Natural killer cell treated with Interleukin-12 subunit alpha and Interleukin-12 subunit beta and Interleukin-15 and Interleukin-18, amount 100 ng/mL, for 72 hours (primary cell): ENCODE measurements around the gene LCE2A. TPM values are rescaled to one million over a fixed set of nuclear protein-coding genes. Genes with fewer than 3 reads are reported as not detected.
"Not testable (repeated sequence)": the region's sequence is repeated elsewhere in the genome, so short reads cannot be mapped to it uniquely, and the experiment has no call there.

Source experiments
- ATAC-seq, 2 donors: fragments of 150-1000 bp; cut with Tn5 transposase in 1 of 2; sonication (Bioruptor Pico), chemical (Tn5 transposase) in 1 of 2; 2 replicates each; pipeline ENCODE4 v1.10.0; 2021
- DNase-seq: peaks from one replicate; pipeline ENCODE4 v3.0.0; 2022; ENCODE audit warnings: low spot score
- H3K27ac Mint-ChIP-seq, 2 donors: 1 replicate in 1 of 2; 2 replicates in 1 of 2; pipeline ENCODE4 v1.8.0; 2022; ENCODE audit warnings: mixed read lengths in 2 of 2, mild to moderate bottlenecking in 1 of 2, moderate library complexity in 1 of 2
- H3K27me3 Mint-ChIP-seq, 2 donors: 1 replicate in 1 of 2; 2 replicates in 1 of 2; pipeline ENCODE4 v1.8.0; 2022; ENCODE audit warnings: mixed read lengths in 2 of 2
- H3K36me3 Mint-ChIP-seq: one replicate; pipeline ENCODE4 v1.8.0; 2022; ENCODE audit warnings: mixed read lengths
- H3K4me1 Mint-ChIP-seq, 2 donors: 1 replicate in 1 of 2; 2 replicates in 1 of 2; pipeline ENCODE4 v1.8.0; 2022; ENCODE audit warnings: low read depth in 2 of 2, mixed read lengths in 2 of 2, mild to moderate bottlenecking in 1 of 2
- H3K4me3 Mint-ChIP-seq: one replicate; pipeline ENCODE4 v1.8.0; 2022; ENCODE audit warnings: mixed read lengths
- H3K9me3 Mint-ChIP-seq: 2 replicates; pipeline ENCODE4 v1.8.0; 2022; ENCODE audit warnings: mixed read lengths
- total RNA-seq, 2 donors: library from RNA; stranded (reverse); gene quantifications; one replicate each; pipeline ENCODE4 v1.2.3, GENCODE V29; 2022

LCE2A gene
- not detected for total RNA-seq

- H3K27me3 Mint-ChIP-seq: peaks cover 18 to 33% of the 10 kb centered on the region in 2 donors
- no peaks in the 10 kb centered on the region for H3K9me3 Mint-ChIP-seq
- no peak within 1 kb of the TSS for H3K27ac Mint-ChIP-seq
- H3K4me3 Mint-ChIP-seq: no peak within 1 kb of the TSS
- no peaks in the 10 kb centered on the region for H3K4me1 Mint-ChIP-seq
- ATAC-seq (no peak), DNase-seq (no peak)
- no peaks in the 10 kb centered on the region for H3K36me3 Mint-ChIP-seq
Observed at GRCh38 chr1:152697701-152698600, at the start of gene LCE2A. LCE2A (plus strand) TSS chr1:152698345; CDS start chr1:152698902, 557 bp downstream.

GRCh38 chr1:152654110-152654509, 44.0 kb upstream of the LCE2A start:
- Mint-ChIP-seq H3K27ac (no peak overlapping the region), H3K9me3 (no peaks in the 10 kb centered on the region), H3K27me3 (peaks cover 25 to 33% of the 10 kb centered on the region in 2 donors), H3K4me3 (no peak overlapping the region), H3K4me1 (peaks cover 2 to 4% of the 10 kb centered on the region in 2 donors), H3K36me3 (no peaks in the 10 kb centered on the region)
- DNase-seq (peak; percentile 66), ATAC-seq (no peak)

GRCh38 chr1:152656459-152656858, 41.7 kb upstream of the LCE2A start:
- Mint-ChIP-seq H3K36me3 (no peaks in the 10 kb centered on the region), H3K27me3 (peaks cover 25 to 27% of the 10 kb centered on the region in 2 donors), H3K27ac (no peak overlapping the region), H3K4me3 (no peak overlapping the region), H3K4me1 (peaks cover 2 to 4% of the 10 kb centered on the region in 2 donors), H3K9me3 (no peaks in the 10 kb centered on the region)
- ATAC-seq (no peak), DNase-seq (no peak)

- Mint-ChIP-seq H3K36me3 (no peaks in the 10 kb centered on the region), H3K27ac (no peak overlapping the region), H3K4me1 (peaks cover 2 to 4% of the 10 kb centered on the region in 2 donors), H3K4me3 (no peak overlapping the region), H3K9me3 (no peaks in the 10 kb centered on the region), H3K27me3 (peaks cover 26 to 27% of the 10 kb centered on the region in 2 donors)
- no peak for ATAC-seq
- DNase-seq: no peak
Observed at GRCh38 chr1:152657677-152658076, 40.5 kb upstream of the LCE2A start.

GRCh38 chr1:152658649-152659048, 39.5 kb upstream of the LCE2A start:
- no peaks in the 10 kb centered on the region for H3K9me3 Mint-ChIP-seq
- peaks cover 27 to 28% of the 10 kb centered on the region in 2 donors for H3K27me3 Mint-ChIP-seq
- H3K27ac Mint-ChIP-seq: no peak overlapping the region
- ATAC-seq (no peak), DNase-seq (no peak)
- no peaks in the 10 kb centered on the region for H3K36me3 Mint-ChIP-seq
- peaks cover 2 to 4% of the 10 kb centered on the region in 2 donors for H3K4me1 Mint-ChIP-seq
- H3K4me3 Mint-ChIP-seq: no peak overlapping the region

GRCh38 chr1:152663098-152663497, 35.0 kb upstream of the LCE2A start, which contains the start of gene LCE2D:
LCE2D (plus strand) TSS chr1:152663380; CDS start chr1:152664106, 726 bp downstream.
- Mint-ChIP-seq H3K27me3 (peaks cover 29 to 33% of the 10 kb centered on the region in 2 donors), H3K27ac (no peak within 1 kb of the TSS), H3K9me3 (no peaks in the 10 kb centered on the region), H3K4me3 (no peak within 1 kb of the TSS), H3K4me1 (no peaks in the 10 kb centered on the region), H3K36me3 (no peaks in the 10 kb centered on the region)
- no peak for DNase-seq
- peak in 1 of 2 donors; percentile 53 for ATAC-seq

GRCh38 chr1:152666171-152666570, 32.0 kb upstream of the LCE2A start:
- H3K27ac Mint-ChIP-seq, H3K4me3 Mint-ChIP-seq, H3K9me3 Mint-ChIP-seq, H3K4me1 Mint-ChIP-seq, H3K36me3 Mint-ChIP-seq, DNase-seq, ATAC-seq: not testable (repeated sequence)
- peaks cover 22 to 45% of the 10 kb centered on the region in 2 donors for H3K27me3 Mint-ChIP-seq

- ATAC-seq (no peak), DNase-seq (no peak)
- Mint-ChIP-seq H3K4me1 (no peaks in the 10 kb centered on the region), H3K36me3 (no peaks in the 10 kb centered on the region), H3K4me3 (no peak overlapping the region), H3K27ac (no peak overlapping the region), H3K27me3 (peaks cover 23 to 49% of the 10 kb centered on the region in 2 donors), H3K9me3 (no peaks in the 10 kb centered on the region)
Observed at GRCh38 chr1:152667648-152668047, 30.5 kb upstream of the LCE2A start.

GRCh38 chr1:152673016-152673415, 25.1 kb upstream of the LCE2A start:
- Mint-ChIP-seq H3K27me3 (peaks cover 20 to 55% of the 10 kb centered on the region in 2 donors), H3K4me3 (no peak overlapping the region), H3K9me3 (no peaks in the 10 kb centered on the region), H3K36me3 (no peaks in the 10 kb centered on the region), H3K27ac (no peak overlapping the region), H3K4me1 (no peaks in the 10 kb centered on the region)
- DNase-seq (no peak), ATAC-seq (no peak)

- not testable (repeated sequence) for H3K4me1 Mint-ChIP-seq, DNase-seq, H3K9me3 Mint-ChIP-seq, H3K4me3 Mint-ChIP-seq, ATAC-seq, H3K27ac Mint-ChIP-seq, H3K36me3 Mint-ChIP-seq
- H3K27me3 Mint-ChIP-seq: peaks cover 26 to 50% of the 10 kb centered on the region in 2 donors
Observed at GRCh38 chr1:152674983-152675382, 23.2 kb upstream of the LCE2A start, which contains the start of gene LCE2C. LCE2C (plus strand) TSS chr1:152675279; CDS start chr1:152676016, 737 bp downstream.

- peaks cover 33 to 53% of the 10 kb centered on the region in 2 donors for H3K27me3 Mint-ChIP-seq
- H3K4me1 Mint-ChIP-seq: no peaks in the 10 kb centered on the region
- no peaks in the 10 kb centered on the region for H3K9me3 Mint-ChIP-seq
- H3K36me3 Mint-ChIP-seq: no peaks in the 10 kb centered on the region
- H3K27ac Mint-ChIP-seq: no peak overlapping the region
- no peak overlapping the region for H3K4me3 Mint-ChIP-seq
- ATAC-seq (peak in 1 of 2 donors; percentile 43), DNase-seq (no peak)
Observed at GRCh38 chr1:152679459-152679858, 18.7 kb upstream of the LCE2A start.

- Mint-ChIP-seq H3K27me3 (peaks cover 31 to 54% of the 10 kb centered on the region in 2 donors), H3K4me3 (no peak overlapping the region), H3K36me3 (no peaks in the 10 kb centered on the region), H3K9me3 (no peaks in the 10 kb centered on the region), H3K27ac (no peak overlapping the region), H3K4me1 (no peaks in the 10 kb centered on the region)
- DNase-seq (no peak), ATAC-seq (no peak)
Observed at GRCh38 chr1:152681616-152682015, 16.5 kb upstream of the LCE2A start.

GRCh38 chr1:152683846-152684245, 14.3 kb upstream of the LCE2A start:
- Mint-ChIP-seq H3K4me3 (no peak overlapping the region), H3K36me3 (no peaks in the 10 kb centered on the region), H3K27ac (no peak overlapping the region), H3K4me1 (no peaks in the 10 kb centered on the region), H3K27me3 (peaks cover 31 to 58% of the 10 kb centered on the region in 2 donors), H3K9me3 (no peaks in the 10 kb centered on the region)
- DNase-seq: no peak
- ATAC-seq: no peak

GRCh38 chr1:152685823-152686222, 12.3 kb upstream of the LCE2A start, which contains the start of gene LCE2B:
LCE2B (plus strand) TSS chr1:152686123; CDS start chr1:152686844, 721 bp downstream.
- H3K4me3 Mint-ChIP-seq, H3K36me3 Mint-ChIP-seq, DNase-seq, H3K9me3 Mint-ChIP-seq, H3K4me1 Mint-ChIP-seq, H3K27ac Mint-ChIP-seq: not testable (repeated sequence)
- peak in 1 of 2 donors; percentile 32 for ATAC-seq
- peaks cover 32 to 65% of the 10 kb centered on the region in 2 donors for H3K27me3 Mint-ChIP-seq
